Natural killer cell (primary cell): Measurements from ENCODE around the gene EVI5L. TPM values are rescaled to one million over a fixed set of nuclear protein-coding genes. Genes with fewer than 3 reads are reported as not detected.

ENCODE experiments used
- ATAC-seq, 3 donors: fragments of 150-1000 bp in 2 of 3; fragments of 200-7000 bp in 1 of 3; cut with Tn5 transposase; 1 replicate in 1 of 3; 2 replicates in 2 of 3; pipeline ENCODE4 v1.10.0; 2021; ENCODE audit warnings: mild to moderate bottlenecking in 2 of 3, moderate library complexity in 2 of 3
- DNase-seq, 2 donors: peaks; one replicate each; pipeline versions ENCODE4 v3.0.0 to v3.0.0-alpha.2; 2013 to 2021; ENCODE audit warnings: mixed read lengths in 1 of 2
- H3K27ac ChIP-seq: one replicate; pipeline ENCODE4 v1.5.1; 2013; ENCODE audit warnings: mild to moderate bottlenecking, low read length
- H3K27me3 ChIP-seq: one replicate; pipeline ENCODE4 v1.6.1; 2013; ENCODE audit warnings: low read length; ENCODE audit not compliant: control insufficient read depth, insufficient read depth
- H3K36me3 ChIP-seq: one replicate; pipeline ENCODE4 v1.6.1; 2013; ENCODE audit warnings: low read length; ENCODE audit not compliant: control insufficient read depth, insufficient read depth
- H3K4me1 ChIP-seq: one replicate; pipeline ENCODE4 v1.6.1; 2013; ENCODE audit warnings: low read length; ENCODE audit not compliant: control insufficient read depth, insufficient read depth
- H3K4me3 ChIP-seq: one replicate; pipeline ENCODE4 v1.5.1; 2013; ENCODE audit warnings: low read length
- H3K9me3 ChIP-seq: one replicate; pipeline ENCODE4 v1.6.1; 2013; ENCODE audit warnings: low read length; ENCODE audit not compliant: control insufficient read depth, insufficient read depth
- H3K27ac Mint-ChIP-seq, 2 donors: one replicate each; pipeline ENCODE4 v1.8.0; 2022; ENCODE audit warnings: mild to moderate bottlenecking in 2 of 2, mixed read lengths in 2 of 2, moderate library complexity in 1 of 2
- H3K27me3 Mint-ChIP-seq, 2 donors: one replicate each; pipeline ENCODE4 v1.8.0; 2022; ENCODE audit warnings: low read depth in 2 of 2, mixed read lengths in 2 of 2
- H3K36me3 Mint-ChIP-seq: one replicate; pipeline ENCODE4 v1.8.0; 2022; ENCODE audit warnings: mixed read lengths
- H3K4me1 Mint-ChIP-seq, 2 donors: one replicate each; pipeline ENCODE4 v1.8.0; 2022; ENCODE audit warnings: mixed read lengths in 2 of 2
- H3K4me3 Mint-ChIP-seq: one replicate; pipeline ENCODE4 v1.8.0; 2022; ENCODE audit warnings: mild to moderate bottlenecking, moderate library complexity, mixed read lengths
- H3K9me3 Mint-ChIP-seq, 2 donors: one replicate each; pipeline ENCODE4 v1.8.0; 2022; ENCODE audit warnings: mixed read lengths in 2 of 2
- WGBS: methylation state at CpG from one replicate; pipeline ENCODE4 v1.1.7; 2013; ENCODE audit warnings: missing lambda C conversion rate; ENCODE audit not compliant: insufficient coverage; 5-methylcytosine and 5-hydroxymethylcytosine counted together
- intact Hi-C: fragments of 100-400 bp; cut with micrococcal nuclease; formaldehyde crosslinking; loops from one replicate; pipeline ENCODE4 v1.14.2; 2022
- total RNA-seq, 4 donors: library from RNA; stranded (reverse); fragments of 120-200 nt in 1 of 4; gene quantifications; one replicate each; pipeline versions ENCODE4 v1.2.3 to v1.2.4, GENCODE V29; 2013 to 2022
- TF ChIP-seq, protein P1 (sequence below): fragments of 200-600 bp; IDR thresholded peaks from one replicate; pipeline ENCODE4 v1.8.0; 2022; ENCODE audit warnings: antibody characterized with exemption

EVI5L gene
- total RNA-seq, 3 donors from 2014 or later (not counting 1 experiment from before 2014, with no cell fraction given): 9.6 to 13.5 (median 11.3) TPM

DNA sequence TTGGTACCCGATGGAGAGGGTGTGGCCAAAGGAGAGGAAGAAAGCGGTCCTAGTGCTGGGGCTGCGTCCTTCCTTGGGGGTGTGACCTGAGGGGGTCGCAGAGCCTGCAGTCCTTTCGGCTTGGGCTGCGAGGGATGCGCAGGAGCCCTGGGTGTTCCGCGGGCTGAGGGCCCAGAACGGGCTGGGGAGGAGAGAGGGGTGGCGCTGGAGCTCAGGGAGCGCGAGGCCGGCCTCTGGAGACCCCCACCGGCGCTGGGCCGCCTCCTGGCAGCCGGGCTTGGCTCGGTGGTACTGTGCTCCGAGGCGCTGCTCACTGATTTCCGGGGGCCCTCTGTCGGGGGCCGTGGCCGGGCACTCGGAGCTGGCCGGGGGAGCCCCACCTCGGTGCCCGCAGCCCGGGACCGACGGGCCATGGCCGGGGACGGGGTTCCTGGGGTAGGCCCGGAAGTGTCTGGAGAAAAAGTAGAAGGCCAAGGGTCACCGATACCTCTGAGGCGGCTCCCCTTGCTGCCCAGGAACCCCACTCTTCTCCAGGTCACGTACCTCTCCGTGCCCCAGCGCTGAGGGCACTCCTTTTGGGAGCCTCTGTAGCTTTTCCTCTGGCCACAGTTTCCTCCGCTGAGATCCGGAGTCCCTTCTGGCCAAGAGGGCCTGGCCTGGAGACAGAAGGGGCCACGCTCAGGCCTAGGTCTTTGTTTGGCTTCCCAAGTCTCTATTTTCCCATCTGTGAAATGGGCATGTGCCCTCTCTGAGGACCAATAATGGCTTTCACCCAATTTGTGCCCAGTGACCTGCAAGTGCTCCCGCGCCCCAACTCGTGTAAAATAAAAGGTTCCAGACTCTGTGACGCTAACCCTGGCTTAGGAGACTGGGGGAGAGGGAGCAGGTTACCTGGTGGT is 42.5 kb downstream of the EVI5L start:
- TF ChIP-seq, protein P1, sequence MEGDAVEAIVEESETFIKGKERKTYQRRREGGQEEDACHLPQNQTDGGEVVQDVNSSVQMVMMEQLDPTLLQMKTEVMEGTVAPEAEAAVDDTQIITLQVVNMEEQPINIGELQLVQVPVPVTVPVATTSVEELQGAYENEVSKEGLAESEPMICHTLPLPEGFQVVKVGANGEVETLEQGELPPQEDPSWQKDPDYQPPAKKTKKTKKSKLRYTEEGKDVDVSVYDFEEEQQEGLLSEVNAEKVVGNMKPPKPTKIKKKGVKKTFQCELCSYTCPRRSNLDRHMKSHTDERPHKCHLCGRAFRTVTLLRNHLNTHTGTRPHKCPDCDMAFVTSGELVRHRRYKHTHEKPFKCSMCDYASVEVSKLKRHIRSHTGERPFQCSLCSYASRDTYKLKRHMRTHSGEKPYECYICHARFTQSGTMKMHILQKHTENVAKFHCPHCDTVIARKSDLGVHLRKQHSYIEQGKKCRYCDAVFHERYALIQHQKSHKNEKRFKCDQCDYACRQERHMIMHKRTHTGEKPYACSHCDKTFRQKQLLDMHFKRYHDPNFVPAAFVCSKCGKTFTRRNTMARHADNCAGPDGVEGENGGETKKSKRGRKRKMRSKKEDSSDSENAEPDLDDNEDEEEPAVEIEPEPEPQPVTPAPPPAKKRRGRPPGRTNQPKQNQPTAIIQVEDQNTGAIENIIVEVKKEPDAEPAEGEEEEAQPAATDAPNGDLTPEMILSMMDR: no peak
- Mint-ChIP-seq H3K27ac (no peak overlapping the region), H3K4me3 (peak overlapping the region; percentile 70), H3K4me1 (peaks cover 12 to 35% of the 10 kb centered on the region in 2 donors), H3K9me3 (no peaks in the 10 kb centered on the region), H3K36me3 (no peaks in the 10 kb centered on the region), H3K27me3 (peaks cover 0 to 30% of the 10 kb centered on the region in 2 donors)
- intact Hi-C loops: no loop called here
- Histone ChIP-seq H3K36me3 (no peaks in the 10 kb centered on the region), H3K27ac (no peak overlapping the region), H3K9me3 (no peaks in the 10 kb centered on the region), H3K27me3 (peaks cover 22% of the 10 kb centered on the region), H3K4me1 (peaks cover 57% of the 10 kb centered on the region), H3K4me3 (no peak overlapping the region)
- no peak for ATAC-seq
- WGBS: 51% methylated on average over 47 of the region's 47 CpGs
- DNase-seq: no peak

DNA sequence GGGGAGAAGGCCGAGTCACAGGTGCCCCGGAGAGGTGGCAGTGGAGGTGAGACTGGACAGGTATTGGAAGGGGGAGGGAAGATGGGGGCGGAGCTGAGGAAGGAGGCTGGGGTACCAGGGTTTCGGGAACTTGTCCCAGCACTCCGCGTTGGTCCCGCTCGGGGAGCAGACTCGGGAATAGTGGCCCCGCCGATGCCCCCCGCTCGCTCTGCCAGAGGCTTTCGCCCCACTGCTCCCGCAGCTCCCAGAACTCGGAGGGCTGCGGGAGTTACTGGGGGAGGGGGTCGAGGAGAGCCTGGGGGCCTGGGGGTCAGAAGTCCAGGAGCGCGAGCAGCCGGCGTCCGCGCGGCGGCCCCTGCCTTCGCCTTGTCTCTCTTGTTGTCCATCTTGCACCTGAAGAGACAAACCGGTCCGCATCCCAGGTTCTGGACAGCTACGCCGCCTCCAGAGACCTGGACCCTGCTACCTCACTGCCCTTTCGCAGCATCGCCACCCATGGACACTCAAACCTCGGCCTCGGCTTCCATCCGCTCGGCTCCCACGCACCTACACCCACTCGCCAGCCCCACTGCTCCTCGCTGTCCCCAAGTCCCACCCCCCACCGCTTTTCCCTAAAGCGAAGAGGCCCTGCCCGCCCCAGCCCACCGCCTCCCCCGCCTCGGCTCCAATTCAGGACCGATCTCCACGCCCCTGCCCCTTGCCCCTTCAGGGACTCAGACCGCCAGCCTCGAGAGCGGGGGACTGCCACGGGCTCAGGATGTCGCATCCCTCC is 43.5 kb downstream of the EVI5L start:
- no peak overlapping the region for H3K27ac ChIP-seq
- H3K36me3 ChIP-seq: no peaks in the 10 kb centered on the region
- ATAC-seq: no peak
- Mint-ChIP-seq H3K27me3 (peaks cover 0 to 30% of the 10 kb centered on the region in 2 donors), H3K36me3 (no peaks in the 10 kb centered on the region), H3K9me3 (no peaks in the 10 kb centered on the region), H3K4me3 (peak overlapping the region; percentile 83), H3K27ac (no peak overlapping the region), H3K4me1 (peaks cover 12 to 32% of the 10 kb centered on the region in 2 donors)
- WGBS: 26% methylated on average over 53 of the region's 53 CpGs
- peak in 1 of 2 donors; percentile 23 for DNase-seq
- H3K4me3 ChIP-seq: no peak overlapping the region
- intact Hi-C loops: no loop called here
- TF ChIP-seq, protein P1: no peak
- H3K27me3 ChIP-seq: peaks cover 22% of the 10 kb centered on the region
- peaks cover 51% of the 10 kb centered on the region for H3K4me1 ChIP-seq
- H3K9me3 ChIP-seq: no peaks in the 10 kb centered on the region

DNA sequence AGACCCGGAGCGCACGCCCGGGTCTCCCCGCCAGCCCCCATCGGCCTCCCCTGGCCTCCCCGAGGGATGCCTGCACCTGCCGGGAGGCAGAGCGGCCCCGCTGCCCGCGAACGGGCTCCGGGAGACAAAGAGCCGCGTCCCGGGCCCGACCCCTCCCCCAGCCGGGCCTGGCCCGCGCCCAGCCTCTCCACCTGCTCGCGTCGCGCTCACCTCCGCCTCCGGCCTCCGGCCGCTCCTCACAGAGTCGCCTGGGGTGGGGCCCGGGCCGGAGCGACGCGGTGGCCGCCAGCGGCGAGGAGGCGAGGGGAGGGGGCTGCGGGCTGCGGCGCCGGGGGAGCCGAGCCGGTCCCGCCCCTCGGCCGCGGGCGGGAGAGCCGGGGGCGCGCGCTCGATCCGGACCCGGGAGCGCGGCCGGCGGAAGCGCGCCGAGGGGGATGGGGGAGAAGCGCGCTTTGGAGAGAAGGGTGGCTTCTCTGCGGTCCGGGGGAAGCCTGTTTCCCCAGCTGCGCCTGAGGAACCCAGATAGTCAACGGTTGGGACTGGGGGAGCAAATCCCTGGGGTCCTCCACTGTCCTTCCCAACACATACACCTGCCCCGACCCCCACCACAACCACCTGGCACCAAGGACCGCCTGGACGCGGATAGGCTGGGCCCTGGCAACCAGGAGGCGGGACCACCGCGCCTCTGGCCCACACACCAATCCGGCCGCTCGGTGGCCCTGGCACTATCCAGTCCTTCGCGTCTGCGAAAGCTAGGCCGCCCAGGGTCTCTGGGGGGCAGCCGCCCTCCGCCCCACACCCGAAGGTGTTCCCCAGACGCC is 44.3 kb downstream of the EVI5L start, which contains the start of gene PRR36:
TSS of gene PRR36 (minus strand) at position 315 of the 821 bp plus-strand sequence. CDS start 701 bp downstream, outside the sequence.
- intact Hi-C loops: no loop called here
- no peaks in the 10 kb centered on the region for H3K36me3 Mint-ChIP-seq
- peaks cover 12 to 28% of the 10 kb centered on the region in 2 donors for H3K4me1 Mint-ChIP-seq
- ATAC-seq (no peak), DNase-seq (peak in 1 of 2 donors; percentile 37)
- Histone ChIP-seq H3K4me1 (peaks cover 45% of the 10 kb centered on the region), H3K36me3 (no peaks in the 10 kb centered on the region), H3K4me3 (no peak within 1 kb of the TSS), H3K9me3 (no peaks in the 10 kb centered on the region), H3K27me3 (peaks cover 22% of the 10 kb centered on the region), H3K27ac (no peak within 1 kb of the TSS)
- 2% methylated on average over 88 of the region's 88 CpGs for WGBS
- no peaks in the 10 kb centered on the region for H3K9me3 Mint-ChIP-seq
- peak within 1 kb of the TSS; percentile 83 for H3K4me3 Mint-ChIP-seq
- H3K27ac Mint-ChIP-seq: no peak within 1 kb of the TSS
- H3K27me3 Mint-ChIP-seq: peaks cover 0 to 30% of the 10 kb centered on the region in 2 donors
- TF ChIP-seq, protein P1: no peak
